PC-9 (cell line): ENCODE data around the gene KIR3DL1.
"Not testable (repeated sequence)": the region's sequence is repeated elsewhere in the genome, so short reads cannot be mapped to it uniquely, and the experiment has no call there.

Experiments used
- EZH2 ChIP-seq: fragments of 200-600 bp; sonication (generic); IDR thresholded peaks from 2 replicates; pipeline ENCODE4 v1.8.0; 2017; ENCODE audit warnings: antibody characterized with exemption, low read depth
- TF ChIP-seq, protein P1 (sequence below): fragments of 200-600 bp; sonication (generic); conservative IDR thresholded peaks from 2 replicates; pipeline ENCODE4 v1.6.1; 2017; ENCODE audit warnings: mixed run types, antibody characterized with exemption, mild to moderate bottlenecking, moderate library complexity

DNA sequence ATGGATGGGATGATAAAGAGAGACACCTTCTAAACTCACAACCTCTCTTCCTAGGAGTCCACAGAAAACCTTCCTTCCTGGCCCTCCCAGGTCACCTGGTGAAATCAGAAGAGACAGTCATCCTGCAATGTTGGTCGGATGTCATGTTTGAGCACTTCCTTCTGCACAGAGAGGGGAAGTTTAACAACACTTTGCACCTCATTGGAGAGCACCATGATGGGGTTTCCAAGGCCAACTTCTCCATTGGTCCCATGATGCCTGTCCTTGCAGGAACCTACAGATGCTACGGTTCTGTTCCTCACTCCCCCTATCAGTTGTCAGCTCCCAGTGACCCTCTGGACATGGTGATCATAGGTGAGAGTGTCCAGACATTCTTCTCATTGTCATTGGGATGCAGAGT is 21.3 kb downstream of the KIR3DL1 start:
- TF ChIP-seq, protein P1, sequence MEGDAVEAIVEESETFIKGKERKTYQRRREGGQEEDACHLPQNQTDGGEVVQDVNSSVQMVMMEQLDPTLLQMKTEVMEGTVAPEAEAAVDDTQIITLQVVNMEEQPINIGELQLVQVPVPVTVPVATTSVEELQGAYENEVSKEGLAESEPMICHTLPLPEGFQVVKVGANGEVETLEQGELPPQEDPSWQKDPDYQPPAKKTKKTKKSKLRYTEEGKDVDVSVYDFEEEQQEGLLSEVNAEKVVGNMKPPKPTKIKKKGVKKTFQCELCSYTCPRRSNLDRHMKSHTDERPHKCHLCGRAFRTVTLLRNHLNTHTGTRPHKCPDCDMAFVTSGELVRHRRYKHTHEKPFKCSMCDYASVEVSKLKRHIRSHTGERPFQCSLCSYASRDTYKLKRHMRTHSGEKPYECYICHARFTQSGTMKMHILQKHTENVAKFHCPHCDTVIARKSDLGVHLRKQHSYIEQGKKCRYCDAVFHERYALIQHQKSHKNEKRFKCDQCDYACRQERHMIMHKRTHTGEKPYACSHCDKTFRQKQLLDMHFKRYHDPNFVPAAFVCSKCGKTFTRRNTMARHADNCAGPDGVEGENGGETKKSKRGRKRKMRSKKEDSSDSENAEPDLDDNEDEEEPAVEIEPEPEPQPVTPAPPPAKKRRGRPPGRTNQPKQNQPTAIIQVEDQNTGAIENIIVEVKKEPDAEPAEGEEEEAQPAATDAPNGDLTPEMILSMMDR = not testable (repeated sequence)
- not testable (repeated sequence) for TF ChIP-seq EZH2
